HG03457 (cell line): ENCODE measurements around the gene DCTD.

Source experiments
- ATAC-seq: cut with Tn5 transposase; IDR thresholded peaks from one replicate; pipeline ENCODE4 v1.9.1; 2021; ENCODE audit warnings: moderate number of reproducible peaks; ENCODE audit not compliant: unreplicated experiment

Gene DCTD

DNA sequence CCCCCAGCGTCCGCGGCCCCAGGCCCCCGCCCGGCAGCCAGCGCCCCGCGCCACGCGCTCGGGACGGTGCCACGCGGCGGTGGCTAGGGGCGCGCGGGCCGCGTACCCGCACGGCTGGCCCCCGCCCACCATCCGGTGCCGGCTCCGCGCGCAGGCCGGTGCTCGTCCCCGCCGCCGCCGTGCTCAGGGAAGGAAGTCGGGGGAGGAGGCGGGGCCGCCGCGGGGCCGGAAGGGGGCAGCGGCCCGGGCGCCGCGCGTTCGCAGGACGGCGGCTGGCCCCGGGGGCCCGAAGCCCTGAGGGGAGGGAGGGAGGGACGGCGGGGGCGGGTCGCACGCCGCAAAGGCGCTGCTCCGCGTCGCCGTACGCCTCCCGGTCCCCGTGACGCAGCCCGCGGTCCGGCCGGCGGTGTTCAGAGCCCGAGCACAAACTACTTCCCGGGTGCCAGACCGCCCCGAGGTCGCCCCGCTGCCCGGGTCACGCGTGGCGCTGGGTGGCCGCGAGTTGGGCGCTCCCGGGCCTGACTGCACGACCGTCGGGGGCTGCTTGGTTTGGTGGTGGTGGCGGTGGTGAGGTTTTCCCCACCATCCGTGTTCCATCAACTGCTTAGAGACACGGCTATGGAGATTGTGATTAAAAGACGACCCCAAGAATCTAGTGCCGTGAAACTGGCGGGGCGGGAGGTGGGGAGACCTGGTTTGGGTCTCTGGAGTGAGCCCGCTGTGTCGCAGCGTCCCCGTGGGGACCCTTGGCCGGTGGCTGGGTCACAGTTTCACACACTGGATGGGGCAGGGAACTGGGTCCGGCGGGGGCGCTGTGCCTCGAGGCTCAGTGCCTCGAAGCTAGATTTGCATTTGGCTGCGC, at the start of gene DCTD:
Gene DCTD, minus strand, starts transcription at position 205 of the 862 bp plus-strand sequence. CDS start 1,818 bp downstream, outside the sequence.
- ATAC-seq, result peak; percentile 73

- no peak for ATAC-seq
These were observed 43.6 kb upstream of the DCTD start for GRCh38 chr4:182960746-182961145.

DNA sequence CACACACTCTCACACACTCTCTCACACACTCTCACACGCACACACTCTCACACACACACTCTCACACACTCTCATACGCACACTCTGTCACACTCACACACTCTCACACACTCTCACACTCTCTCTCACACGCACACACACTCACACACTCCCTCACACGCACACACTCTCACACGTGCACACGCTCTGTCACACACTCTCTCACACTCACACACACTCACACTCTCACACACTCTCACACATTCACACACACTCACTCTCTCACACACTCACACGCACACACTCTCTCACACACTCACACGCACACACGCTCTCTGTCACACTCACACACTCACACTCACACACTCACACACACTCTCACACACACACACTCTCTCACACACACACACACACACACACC, 43.0 kb upstream of the DCTD start:
- ATAC-seq, result no peak

- ATAC-seq, result no peak
These were observed 38.2 kb upstream of the DCTD start for GRCh38 chr4:182955411-182955810.

DNA sequence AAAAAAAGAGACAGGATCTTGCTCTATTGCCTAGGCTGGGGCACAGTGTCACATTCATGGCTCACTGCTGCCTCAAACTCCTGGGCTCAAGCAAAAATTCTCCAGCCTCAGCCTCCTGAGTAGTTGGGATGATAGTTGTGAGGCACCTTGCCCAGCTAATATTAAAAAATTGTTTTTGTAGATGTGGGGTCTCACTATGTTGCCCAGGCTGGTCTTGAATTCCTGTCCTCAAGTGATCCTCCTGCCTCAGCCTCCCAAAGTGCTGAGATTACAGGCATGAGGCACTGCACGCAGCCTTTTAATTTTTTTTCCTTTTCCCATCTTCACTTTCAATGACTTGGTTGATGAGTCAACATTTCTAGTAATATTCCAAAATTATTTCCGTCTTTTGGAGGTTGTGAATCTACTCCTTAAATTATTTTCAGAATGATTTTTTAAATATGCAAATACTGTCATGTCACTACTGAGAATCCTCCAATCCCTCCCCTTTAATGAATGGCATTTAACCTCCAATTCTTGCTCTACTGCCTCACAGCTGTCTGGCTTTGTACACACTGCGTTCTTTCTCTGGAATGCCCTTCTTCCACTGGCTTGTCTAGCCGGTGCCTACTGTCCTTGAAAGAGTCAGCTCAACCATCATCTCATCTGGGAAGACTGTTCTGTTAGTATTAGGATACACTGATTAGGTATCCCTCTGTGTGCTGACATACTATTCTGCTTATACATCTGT, 27.5 kb upstream of the DCTD start:
- no peak for ATAC-seq

DNA sequence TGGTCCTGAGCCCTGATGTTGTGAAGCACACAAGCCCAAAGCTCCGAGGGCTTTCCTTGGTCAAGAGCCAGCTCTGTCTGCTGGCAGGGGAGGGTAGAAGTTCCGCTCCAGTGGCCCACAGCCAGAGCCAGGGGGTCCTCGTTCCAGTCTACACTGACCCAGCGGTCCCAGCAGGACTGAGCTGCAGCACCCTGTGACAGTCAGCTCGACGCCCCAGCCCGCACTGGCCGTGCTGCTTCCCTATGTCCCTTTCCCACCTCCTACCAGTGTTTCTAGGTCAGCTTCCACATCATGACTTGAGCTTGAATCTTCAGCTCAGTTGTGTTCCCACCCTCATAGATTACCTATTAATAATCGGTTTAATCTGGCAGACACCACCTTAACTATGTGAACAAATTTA, 22.5 kb upstream of the DCTD start:
- ATAC-seq, result no peak

- ATAC-seq, result peak; percentile 97
These were observed 21.0 kb upstream of the DCTD start for GRCh38 chr4:182938205-182938645.

- peak; percentile 15 for ATAC-seq
These were observed 20.4 kb upstream of the DCTD start for GRCh38 chr4:182937268-182938204.

GRCh38 chr4:182932651-182933050, 15.5 kb upstream of the DCTD start:
- ATAC-seq, result no peak

DNA sequence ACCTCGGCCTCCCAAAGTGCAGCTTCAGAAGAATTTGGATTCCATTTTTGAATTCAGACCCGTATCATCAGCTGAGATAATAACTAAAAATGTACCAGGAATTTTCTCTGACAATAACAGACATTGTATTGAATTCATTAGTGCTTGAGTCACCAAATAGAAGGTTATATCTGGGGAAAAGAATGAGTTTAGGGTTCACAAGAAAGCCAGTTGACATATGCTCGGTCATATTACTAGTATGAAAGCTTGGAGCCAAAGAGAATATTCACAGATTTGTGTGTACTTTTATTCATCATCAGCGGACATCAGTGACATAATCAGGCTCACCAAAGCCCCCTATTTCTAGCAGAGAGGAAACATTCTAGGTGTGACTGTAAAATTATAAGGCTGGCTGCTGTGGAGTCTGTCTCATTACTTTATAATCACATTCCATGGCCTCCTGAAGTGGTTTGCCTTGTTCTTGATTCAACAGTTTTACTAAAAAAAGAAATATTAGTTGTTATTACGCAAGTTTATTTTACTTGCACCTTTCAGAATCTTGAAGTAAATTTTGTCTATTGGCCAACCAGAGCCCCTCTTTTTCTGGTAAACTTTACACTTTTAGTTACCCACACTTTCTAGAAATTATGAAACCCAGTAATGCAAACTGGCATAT, 14.6 kb upstream of the DCTD start:
- ATAC-seq, result no peak

- ATAC-seq, result no peak
These were observed 13.7 kb upstream of the DCTD start for GRCh38 chr4:182930889-182931288.

- ATAC-seq, result no peak
These were observed 12.1 kb upstream of the DCTD start for GRCh38 chr4:182929296-182929695.

GRCh38 chr4:182928061-182928460, 10.9 kb upstream of the DCTD start:
- no peak for ATAC-seq

GRCh38 chr4:182927505-182927904, 10.3 kb upstream of the DCTD start:
- ATAC-seq, result no peak

DNA sequence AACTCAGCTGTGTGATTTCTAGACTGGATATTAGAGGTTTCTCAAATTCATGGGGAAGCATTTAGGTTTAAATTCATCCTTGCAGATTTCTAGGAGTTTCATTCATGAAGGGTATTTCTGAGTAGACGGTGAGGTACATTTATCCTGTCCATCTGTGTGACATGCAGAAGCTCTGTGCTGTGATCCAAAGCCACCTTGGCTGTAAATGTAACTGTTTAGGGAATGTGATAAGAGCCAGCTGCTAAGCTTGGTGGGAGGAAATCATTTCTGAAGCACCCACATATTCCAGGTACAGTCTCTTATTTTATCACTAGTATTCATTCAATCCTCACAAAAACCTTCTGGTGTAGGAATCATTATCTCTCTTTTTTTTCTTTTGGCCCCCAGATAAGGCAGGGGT, 8.7 kb upstream of the DCTD start:
- no peak for ATAC-seq

DNA sequence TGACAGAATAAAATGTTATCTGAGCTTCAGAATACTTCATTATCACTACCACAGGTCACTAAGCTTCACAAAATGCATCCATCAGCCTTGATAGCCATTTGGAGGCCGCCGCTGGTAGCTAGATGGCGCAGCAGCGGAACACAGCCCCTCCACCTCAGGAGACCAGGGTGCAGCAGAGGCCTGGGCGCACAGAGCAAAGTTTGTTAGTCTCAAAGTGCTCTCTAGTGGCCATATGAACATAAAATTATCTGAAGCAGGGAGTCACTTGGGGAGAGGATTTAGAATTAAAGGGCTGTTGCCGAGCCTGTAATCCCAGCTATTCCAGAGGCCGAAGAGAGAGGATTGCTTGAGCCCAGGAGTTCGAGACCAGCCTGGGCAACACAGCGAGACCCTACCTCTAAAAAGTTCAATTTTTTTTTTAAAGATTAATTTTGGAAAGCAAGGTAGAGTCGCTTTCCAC, 8.1 kb upstream of the DCTD start:
- peak; percentile 98 for ATAC-seq

DNA sequence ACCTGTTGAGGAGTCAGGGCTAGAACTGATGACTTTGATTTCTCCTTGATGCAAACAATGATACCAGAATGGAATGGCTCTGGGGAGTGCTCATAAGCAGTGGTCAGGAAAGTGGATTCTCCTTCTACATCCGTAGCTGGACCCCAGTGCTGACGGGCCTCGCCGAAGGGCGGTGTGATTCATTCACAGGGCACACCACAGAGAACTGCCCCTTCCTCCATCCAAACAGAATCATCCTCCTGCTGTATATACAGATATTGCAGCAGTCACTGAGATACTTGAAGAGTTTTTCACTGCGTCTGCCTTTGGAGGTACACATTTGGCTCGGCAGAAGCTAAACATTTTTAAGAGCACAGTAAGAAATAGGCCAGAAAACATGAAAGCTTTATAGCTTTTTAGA, 7.3 kb upstream of the DCTD start:
- ATAC-seq, result no peak

- no peak for ATAC-seq
These were observed 6.7 kb upstream of the DCTD start for GRCh38 chr4:182923796-182924340.

GRCh38 chr4:182923366-182923765, 6.2 kb upstream of the DCTD start:
- no peak for ATAC-seq
